K562 (cell line): ENCODE results near the gene SYNE2. TPM values are rescaled to one million over a fixed set of nuclear protein-coding genes. Genes with fewer than 3 reads are reported as not detected.

ENCODE experiments used
- ATF1 ChIP-seq, 2 experiments: fragments of 450-650 bp in 1 of 2; IDR thresholded peaks; 2 replicates each; pipeline ENCODE4 v1.6.1; 2016; ENCODE audit warnings: missing compliant biosample characterization in 1 of 2, missing genetic modification characterization in 1 of 2
- CHD4 ChIP-seq: fragments of 200-600 bp; sonication (generic); IDR thresholded peaks from 3 replicates; pipeline ENCODE4 v1.6.1; 2012; ENCODE audit warnings: low read depth, mild to moderate bottlenecking, mixed read lengths, low read length, inconsistent platforms; ENCODE audit not compliant: insufficient read depth, insufficient replicate concordance, poor library complexity, severe bottlenecking
- STAG1 ChIP-seq: sonication (generic); formaldehyde crosslinking; IDR thresholded peaks from 2 replicates; pipeline ENCODE4 v1.5.0; 2020; ENCODE audit warnings: missing genetic modification reagents, borderline replicate concordance
- polyA plus RNA-seq, 8 experiments: library from polyadenylated mRNA; depleted of rRNA in 4 of 8; stranded (reverse) in 5 of 8; unstranded in 3 of 8; fragments of >200 nt; fragmentation: Nextera tagmentation in 2 of 8; fragmentation: Illumina TruSeq in 1 of 8; extraction: Ambion mirVana in 2 of 8; extraction: Trizol in 1 of 8; gene quantifications; 2 replicates each; pipeline versions ENCODE4 v1.2.1 to v1.2.3, GENCODE V29; 2011 to 2014; ENCODE audit warnings: inconsistent platforms in 1 of 8, missing spikeins in 1 of 8
- total RNA-seq, 7 experiments: library from RNA; depleted of rRNA in 6 of 7; stranded (reverse); fragments of >200 nt in 6 of 7; fragmentation: Illumina TruSeq in 2 of 7; extraction: Trizol in 2 of 7; gene quantifications; 2 replicates each; pipeline versions ENCODE4 v1.2.1 to v1.2.3, GENCODE V29; 2011 to 2021; ENCODE audit warnings: low replicate concordance in 1 of 7
- TF ChIP-seq, protein P1 (sequence below): IDR thresholded peaks from 2 replicates; pipeline ENCODE4 v1.6.1; 2011; ENCODE audit warnings: borderline replicate concordance, low read depth, mild to moderate bottlenecking, moderate library complexity, low read length; ENCODE audit not compliant: insufficient read depth, poor library complexity, severe bottlenecking
- TF ChIP-seq, protein P2 (sequence below): sonication (generic); formaldehyde crosslinking; IDR thresholded peaks from 2 replicates; pipeline ENCODE4 v1.8.0; 2022; ENCODE audit warnings: missing genetic modification reagents, mild to moderate bottlenecking, borderline replicate concordance
- TF ChIP-seq, protein P3 (sequence below): fragments of 250-450 bp; sonication (Bioruptor Pico); IDR thresholded peaks from 2 replicates; pipeline ENCODE4 v1.5.0; 2022; ENCODE audit warnings: mild to moderate bottlenecking

The SYNE2 gene
- total and polyA plus RNA-seq, 9 of the 15 experiments (the other 6 are each of a cell fraction or from before 2014, with no cell fraction given), result 0.06 to 0.53 (median 0.11) TPM

DNA sequence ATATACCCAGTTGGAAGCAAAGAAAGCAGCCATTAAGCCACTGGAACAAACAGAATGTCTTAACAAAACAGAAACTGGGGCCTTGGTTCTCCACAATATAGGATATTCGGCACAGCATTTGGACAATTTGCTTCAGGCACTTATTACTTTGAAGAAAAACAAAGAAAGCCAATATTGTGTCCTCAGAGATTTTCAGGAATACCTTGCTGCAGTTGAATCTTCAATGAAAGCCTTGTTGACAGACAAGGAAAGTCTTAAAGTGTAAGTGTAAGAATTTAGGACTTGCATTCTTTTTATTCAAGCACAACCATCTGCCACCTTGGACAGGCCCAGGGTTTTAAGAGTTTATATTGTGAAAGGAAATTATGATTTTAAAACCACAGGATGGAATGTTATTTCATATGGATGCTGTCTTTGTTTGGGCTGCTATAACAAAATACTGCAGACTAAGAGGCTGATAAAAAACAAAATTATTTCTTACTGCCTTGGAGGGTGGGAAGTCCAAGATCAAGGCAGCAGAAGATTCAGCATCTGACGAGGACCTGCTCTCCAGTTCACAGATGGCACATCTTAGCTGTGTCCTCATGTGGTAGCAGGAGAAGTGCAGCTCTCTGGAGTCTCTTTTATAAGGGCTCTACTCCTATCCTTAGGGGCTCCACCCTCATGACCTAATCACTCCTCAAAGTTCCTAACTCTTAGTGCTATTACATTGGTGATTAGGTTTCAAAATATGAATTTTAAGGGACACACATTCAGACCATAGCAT is 197.0 kb downstream of the SYNE2 start (continued):
- TF ChIP-seq, protein P1, sequence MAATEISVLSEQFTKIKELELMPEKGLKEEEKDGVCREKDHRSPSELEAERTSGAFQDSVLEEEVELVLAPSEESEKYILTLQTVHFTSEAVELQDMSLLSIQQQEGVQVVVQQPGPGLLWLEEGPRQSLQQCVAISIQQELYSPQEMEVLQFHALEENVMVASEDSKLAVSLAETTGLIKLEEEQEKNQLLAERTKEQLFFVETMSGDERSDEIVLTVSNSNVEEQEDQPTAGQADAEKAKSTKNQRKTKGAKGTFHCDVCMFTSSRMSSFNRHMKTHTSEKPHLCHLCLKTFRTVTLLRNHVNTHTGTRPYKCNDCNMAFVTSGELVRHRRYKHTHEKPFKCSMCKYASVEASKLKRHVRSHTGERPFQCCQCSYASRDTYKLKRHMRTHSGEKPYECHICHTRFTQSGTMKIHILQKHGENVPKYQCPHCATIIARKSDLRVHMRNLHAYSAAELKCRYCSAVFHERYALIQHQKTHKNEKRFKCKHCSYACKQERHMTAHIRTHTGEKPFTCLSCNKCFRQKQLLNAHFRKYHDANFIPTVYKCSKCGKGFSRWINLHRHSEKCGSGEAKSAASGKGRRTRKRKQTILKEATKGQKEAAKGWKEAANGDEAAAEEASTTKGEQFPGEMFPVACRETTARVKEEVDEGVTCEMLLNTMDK, result no peak
- TF ChIP-seq STAG1 (CRISPR knock-in tag), result no peak
- TF ChIP-seq CHD4, result no peak
- TF ChIP-seq, protein P2, sequence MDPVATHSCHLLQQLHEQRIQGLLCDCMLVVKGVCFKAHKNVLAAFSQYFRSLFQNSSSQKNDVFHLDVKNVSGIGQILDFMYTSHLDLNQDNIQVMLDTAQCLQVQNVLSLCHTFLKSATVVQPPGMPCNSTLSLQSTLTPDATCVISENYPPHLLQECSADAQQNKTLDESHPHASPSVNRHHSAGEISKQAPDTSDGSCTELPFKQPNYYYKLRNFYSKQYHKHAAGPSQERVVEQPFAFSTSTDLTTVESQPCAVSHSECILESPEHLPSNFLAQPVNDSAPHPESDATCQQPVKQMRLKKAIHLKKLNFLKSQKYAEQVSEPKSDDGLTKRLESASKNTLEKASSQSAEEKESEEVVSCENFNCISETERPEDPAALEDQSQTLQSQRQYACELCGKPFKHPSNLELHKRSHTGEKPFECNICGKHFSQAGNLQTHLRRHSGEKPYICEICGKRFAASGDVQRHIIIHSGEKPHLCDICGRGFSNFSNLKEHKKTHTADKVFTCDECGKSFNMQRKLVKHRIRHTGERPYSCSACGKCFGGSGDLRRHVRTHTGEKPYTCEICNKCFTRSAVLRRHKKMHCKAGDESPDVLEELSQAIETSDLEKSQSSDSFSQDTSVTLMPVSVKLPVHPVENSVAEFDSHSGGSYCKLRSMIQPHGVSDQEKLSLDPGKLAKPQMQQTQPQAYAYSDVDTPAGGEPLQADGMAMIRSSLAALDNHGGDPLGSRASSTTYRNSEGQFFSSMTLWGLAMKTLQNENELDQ (CRISPR knock-in tag), result no peak
- TF ChIP-seq ATF1 (CRISPR knock-in tag; IDR thresholded peaks at IDR 0.05), result no peak
- no peak for TF ChIP-seq ATF1 (tag; IDR thresholded peaks at IDR 0.05)
- TF ChIP-seq, protein P3, sequence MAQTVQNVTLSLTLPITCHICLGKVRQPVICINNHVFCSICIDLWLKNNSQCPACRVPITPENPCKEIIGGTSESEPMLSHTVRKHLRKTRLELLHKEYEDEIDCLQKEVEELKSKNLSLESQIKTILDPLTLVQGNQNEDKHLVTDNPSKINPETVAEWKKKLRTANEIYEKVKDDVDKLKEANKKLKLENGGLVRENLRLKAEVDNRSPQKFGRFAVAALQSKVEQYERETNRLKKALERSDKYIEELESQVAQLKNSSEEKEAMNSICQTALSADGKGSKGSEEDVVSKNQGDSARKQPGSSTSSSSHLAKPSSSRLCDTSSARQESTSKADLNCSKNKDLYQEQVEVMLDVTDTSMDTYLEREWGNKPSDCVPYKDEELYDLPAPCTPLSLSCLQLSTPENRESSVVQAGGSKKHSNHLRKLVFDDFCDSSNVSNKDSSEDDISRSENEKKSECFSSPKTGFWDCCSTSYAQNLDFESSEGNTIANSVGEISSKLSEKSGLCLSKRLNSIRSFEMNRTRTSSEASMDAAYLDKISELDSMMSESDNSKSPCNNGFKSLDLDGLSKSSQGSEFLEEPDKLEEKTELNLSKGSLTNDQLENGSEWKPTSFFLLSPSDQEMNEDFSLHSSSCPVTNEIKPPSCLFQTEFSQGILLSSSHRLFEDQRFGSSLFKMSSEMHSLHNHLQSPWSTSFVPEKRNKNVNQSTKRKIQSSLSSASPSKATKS (CRISPR knock-in tag), result no peak
